PC-9 (cell line): ENCODE results near the gene AHCTF1.

ENCODE experiments used
- EZH2 ChIP-seq: fragments of 200-600 bp; sonication (generic); IDR thresholded peaks from 2 replicates; pipeline ENCODE4 v1.8.0; 2017; ENCODE audit warnings: antibody characterized with exemption, low read depth
- TF ChIP-seq, protein P1 (sequence below): fragments of 200-600 bp; sonication (generic); conservative IDR thresholded peaks from 2 replicates; pipeline ENCODE4 v1.6.1; 2017; ENCODE audit warnings: mixed run types, antibody characterized with exemption, mild to moderate bottlenecking, moderate library complexity

DNA sequence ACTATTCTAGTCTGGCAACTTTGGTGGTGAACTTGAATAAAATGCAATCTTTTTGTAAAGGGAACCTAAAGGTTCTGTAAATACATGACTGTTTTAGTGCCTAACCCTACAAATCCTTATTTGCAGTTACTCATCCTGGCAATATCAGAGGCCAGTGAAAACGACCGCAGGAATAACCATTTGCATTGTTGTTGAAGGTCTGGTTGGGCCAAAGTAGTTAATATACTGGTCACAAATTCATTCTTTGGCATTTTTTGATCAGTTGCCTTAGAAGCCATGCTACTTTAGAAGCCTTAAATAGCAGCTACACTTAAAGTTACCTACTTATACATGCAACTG lies 93.7 kb downstream of the AHCTF1 start:
- TF ChIP-seq, protein P1, sequence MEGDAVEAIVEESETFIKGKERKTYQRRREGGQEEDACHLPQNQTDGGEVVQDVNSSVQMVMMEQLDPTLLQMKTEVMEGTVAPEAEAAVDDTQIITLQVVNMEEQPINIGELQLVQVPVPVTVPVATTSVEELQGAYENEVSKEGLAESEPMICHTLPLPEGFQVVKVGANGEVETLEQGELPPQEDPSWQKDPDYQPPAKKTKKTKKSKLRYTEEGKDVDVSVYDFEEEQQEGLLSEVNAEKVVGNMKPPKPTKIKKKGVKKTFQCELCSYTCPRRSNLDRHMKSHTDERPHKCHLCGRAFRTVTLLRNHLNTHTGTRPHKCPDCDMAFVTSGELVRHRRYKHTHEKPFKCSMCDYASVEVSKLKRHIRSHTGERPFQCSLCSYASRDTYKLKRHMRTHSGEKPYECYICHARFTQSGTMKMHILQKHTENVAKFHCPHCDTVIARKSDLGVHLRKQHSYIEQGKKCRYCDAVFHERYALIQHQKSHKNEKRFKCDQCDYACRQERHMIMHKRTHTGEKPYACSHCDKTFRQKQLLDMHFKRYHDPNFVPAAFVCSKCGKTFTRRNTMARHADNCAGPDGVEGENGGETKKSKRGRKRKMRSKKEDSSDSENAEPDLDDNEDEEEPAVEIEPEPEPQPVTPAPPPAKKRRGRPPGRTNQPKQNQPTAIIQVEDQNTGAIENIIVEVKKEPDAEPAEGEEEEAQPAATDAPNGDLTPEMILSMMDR, result no peak
- TF ChIP-seq EZH2, result no peak
